Retinal pigment epithelial cell (primary cell): ENCODE measurements around the gene AGBL1.

ENCODE experiments used
- DNase-seq: peaks from one replicate; pipeline ENCODE4 v3.0.0-alpha.2; 2010; ENCODE audit warnings: low read depth
- H3K4me3 ChIP-seq: 2 replicates; pipeline ENCODE4 v1.5.1; 2011; ENCODE audit warnings: mild to moderate bottlenecking, low read length, control low read depth, moderate library complexity
- TF ChIP-seq, protein P1 (sequence below): conservative IDR thresholded peaks from 2 replicates; pipeline ENCODE4 v1.5.1; 2011; ENCODE audit warnings: low read depth, low read length, control low read depth, inconsistent platforms

The AGBL1 gene

DNA sequence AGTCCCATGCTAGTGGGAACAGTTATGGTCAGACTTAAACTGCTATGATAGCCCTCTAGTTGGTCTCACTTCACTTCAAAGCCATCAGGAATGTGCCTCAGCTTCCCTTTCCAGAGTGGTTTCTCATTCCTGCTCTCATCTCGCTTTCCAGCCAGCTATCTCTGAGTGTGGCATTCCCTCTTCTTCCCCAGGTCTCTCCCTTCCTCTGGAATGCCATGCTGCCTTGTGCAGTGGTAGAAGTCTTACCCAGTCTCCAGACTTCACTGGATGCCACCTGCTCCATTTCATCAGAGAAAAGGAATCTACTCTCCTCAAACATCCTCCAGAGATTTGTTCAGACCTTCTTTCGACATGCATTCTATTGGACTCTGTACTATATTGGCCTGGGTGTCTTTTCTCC is 83.0 kb downstream of the AGBL1 start:
- no peak for DNase-seq
- no peak overlapping the region for H3K4me3 ChIP-seq
- TF ChIP-seq, protein P1, sequence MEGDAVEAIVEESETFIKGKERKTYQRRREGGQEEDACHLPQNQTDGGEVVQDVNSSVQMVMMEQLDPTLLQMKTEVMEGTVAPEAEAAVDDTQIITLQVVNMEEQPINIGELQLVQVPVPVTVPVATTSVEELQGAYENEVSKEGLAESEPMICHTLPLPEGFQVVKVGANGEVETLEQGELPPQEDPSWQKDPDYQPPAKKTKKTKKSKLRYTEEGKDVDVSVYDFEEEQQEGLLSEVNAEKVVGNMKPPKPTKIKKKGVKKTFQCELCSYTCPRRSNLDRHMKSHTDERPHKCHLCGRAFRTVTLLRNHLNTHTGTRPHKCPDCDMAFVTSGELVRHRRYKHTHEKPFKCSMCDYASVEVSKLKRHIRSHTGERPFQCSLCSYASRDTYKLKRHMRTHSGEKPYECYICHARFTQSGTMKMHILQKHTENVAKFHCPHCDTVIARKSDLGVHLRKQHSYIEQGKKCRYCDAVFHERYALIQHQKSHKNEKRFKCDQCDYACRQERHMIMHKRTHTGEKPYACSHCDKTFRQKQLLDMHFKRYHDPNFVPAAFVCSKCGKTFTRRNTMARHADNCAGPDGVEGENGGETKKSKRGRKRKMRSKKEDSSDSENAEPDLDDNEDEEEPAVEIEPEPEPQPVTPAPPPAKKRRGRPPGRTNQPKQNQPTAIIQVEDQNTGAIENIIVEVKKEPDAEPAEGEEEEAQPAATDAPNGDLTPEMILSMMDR, result no peak

DNA sequence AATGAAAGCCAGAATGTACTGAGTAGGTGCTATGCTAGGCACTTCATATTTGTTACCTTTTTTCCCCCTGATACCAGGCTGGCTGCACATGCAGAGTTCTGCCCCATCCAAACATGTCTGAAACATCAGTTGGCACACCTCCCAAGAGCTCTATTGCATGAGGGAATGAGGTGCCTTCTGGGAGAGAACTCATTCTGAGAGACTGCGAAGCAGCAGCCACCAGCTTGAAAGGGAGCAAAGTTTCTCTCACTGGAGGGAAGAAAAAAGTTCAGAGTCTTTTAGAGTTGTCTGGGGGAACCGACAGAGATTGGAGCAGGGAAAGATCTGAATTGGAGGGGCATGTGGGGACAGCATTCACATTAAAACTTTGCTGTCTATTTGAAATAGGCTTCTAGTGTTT is 84.1 kb downstream of the AGBL1 start:
- TF ChIP-seq, protein P1, result no peak
- no peak overlapping the region for H3K4me3 ChIP-seq
- DNase-seq, result no peak

GRCh38 chr15:86164232-86164898 is 84.7 kb downstream of the AGBL1 start:
- peak; percentile 25 for DNase-seq
- no peak overlapping the region for H3K4me3 ChIP-seq
- TF ChIP-seq, protein P1, result no peak

DNA sequence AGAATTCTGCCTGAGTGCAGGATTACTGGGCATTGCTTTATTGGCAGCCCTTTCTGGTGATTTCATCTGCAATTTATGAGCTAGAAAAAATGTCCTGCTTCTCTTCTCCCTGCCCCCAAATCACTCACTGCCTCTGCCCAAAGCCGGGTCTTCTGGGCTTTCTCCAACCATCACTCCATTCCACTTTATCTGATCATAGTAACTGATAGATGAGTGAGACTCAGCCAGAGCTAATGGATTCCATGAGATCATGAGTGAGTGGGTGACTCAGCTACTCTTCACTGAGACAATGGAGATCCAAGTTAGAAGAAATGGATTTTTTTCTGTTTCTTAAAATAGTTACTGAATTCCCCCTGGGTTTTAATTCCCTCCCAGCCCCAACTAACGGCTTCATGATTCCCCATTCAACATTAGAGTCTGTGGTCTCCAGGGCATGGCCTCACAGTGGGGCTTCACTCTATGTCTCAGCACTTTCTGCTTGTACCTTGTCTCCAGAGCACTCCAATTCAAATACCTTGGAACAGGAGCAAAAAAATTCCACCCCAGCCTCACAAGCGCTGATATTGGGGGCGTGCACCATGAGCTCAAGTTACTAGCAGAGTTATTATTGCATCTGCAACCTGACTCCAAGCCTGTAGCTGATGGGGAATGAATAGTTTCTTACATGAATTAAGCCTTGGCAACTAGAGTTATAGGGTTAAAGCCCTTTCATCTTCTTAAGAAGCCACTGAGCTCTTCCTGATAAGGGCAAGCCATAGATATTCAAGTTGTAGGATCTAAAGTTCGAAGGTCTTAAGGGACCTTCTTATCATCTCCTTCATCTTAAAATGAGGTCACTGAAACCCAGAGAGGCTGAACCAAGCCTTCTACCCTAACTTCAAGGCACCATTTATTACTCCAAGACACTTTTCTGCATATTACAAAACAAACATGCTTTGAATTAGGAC is 85.9 kb downstream of the AGBL1 start:
- TF ChIP-seq, protein P1, result no peak
- DNase-seq, result no peak
- no peak overlapping the region for H3K4me3 ChIP-seq

DNA sequence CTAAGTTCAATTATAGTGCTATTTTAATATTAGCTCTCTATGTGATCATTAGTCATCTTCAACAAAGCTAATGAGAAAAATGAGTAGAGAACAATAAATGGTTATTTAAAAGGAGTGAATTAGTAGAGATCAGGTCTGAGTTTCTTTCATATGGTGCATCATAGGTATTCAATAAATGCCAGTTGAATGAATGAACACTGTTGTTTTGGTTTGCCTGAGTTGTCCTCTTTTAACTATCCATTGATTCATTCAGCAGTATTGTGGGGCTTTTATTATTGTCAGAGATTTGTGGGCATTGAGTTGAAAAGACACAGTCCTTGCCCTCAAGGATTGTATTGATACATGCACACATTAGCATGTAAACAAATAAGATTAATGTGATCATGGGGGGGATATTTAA is 88.2 kb downstream of the AGBL1 start:
- TF ChIP-seq, protein P1, result no peak
- DNase-seq, result no peak
- H3K4me3 ChIP-seq, result no peak overlapping the region

GRCh38 chr15:86178845-86179244 is 99.2 kb downstream of the AGBL1 start:
- TF ChIP-seq, protein P1, result no peak
- DNase-seq, result no peak
- H3K4me3 ChIP-seq, result no peak overlapping the region
